Epithelial cell of proximal tubule (primary cell): ENCODE data around the gene SLC7A11. TPM values are rescaled to one million over a fixed set of nuclear protein-coding genes. Genes with fewer than 3 reads are reported as not detected.

ENCODE experiments used
- DNase-seq: peaks from one replicate; pipeline ENCODE4 v3.0.0-alpha.2; 2011; ENCODE audit warnings: low read depth
- H3K4me3 ChIP-seq: 2 replicates; pipeline ENCODE4 v1.5.1; 2011; ENCODE audit warnings: low read depth, mild to moderate bottlenecking, low read length
- CTCF ChIP-seq: conservative IDR thresholded peaks from 2 replicates; pipeline ENCODE4 v1.5.1; 2012; ENCODE audit warnings: low read depth, mild to moderate bottlenecking, low read length
- total RNA-seq: library from RNA; depleted of rRNA; stranded (reverse); fragments of >200 nt; gene quantifications from 2 replicates; pipeline ENCODE4 v1.2.3, GENCODE V29; 2015

SLC7A11 gene
- total RNA-seq, result 3.1 and 9.6 TPM in 2 replicates

GRCh38 chr4:138242076-138242833 lies at the start of gene SLC7A11:
Gene SLC7A11 (minus strand): TSS chr4:138242349. CDS start chr4:138242069, 280 bp downstream.
- H3K4me3 ChIP-seq, result peak within 1 kb of the TSS; percentile 60
- peak; percentile 97 for DNase-seq
- TF ChIP-seq CTCF, result no peak

- H3K4me3 ChIP-seq, result no peak overlapping the region
- DNase-seq, result no peak
- TF ChIP-seq CTCF, result no peak
Observed at GRCh38 chr4:138291431-138291830, 49.3 kb upstream of the SLC7A11 start.

- DNase-seq, result no peak
- H3K4me3 ChIP-seq, result no peak overlapping the region
- no peak for TF ChIP-seq CTCF
Observed at GRCh38 chr4:138290805-138291204, 48.7 kb upstream of the SLC7A11 start.

- TF ChIP-seq CTCF, result no peak
- no peak for DNase-seq
- H3K4me3 ChIP-seq, result no peak overlapping the region
Observed at GRCh38 chr4:138279286-138279685, 37.1 kb upstream of the SLC7A11 start.

- DNase-seq, result no peak
- no peak overlapping the region for H3K4me3 ChIP-seq
- no peak for TF ChIP-seq CTCF
Observed at GRCh38 chr4:138277133-138277532, 35.0 kb upstream of the SLC7A11 start.

- H3K4me3 ChIP-seq, result no peak overlapping the region
- peak; percentile 27 for DNase-seq
- TF ChIP-seq CTCF, result no peak
Observed at GRCh38 chr4:138275963-138276621, 33.9 kb upstream of the SLC7A11 start.
